CD4-positive, CD25-positive, alpha-beta regulatory T cell (primary cell): ENCODE data around the gene ABCC9. TPM values are rescaled to one million over a fixed set of nuclear protein-coding genes. Genes with fewer than 3 reads are reported as not detected.

Experiments
- ATAC-seq, 2 donors: fragments of 150-1000 bp; cut with Tn5 transposase; one replicate each; pipeline ENCODE4 v1.10.0; 2021; ENCODE audit warnings: low read depth in 2 of 2, moderate number of reproducible peaks in 2 of 2, moderate library complexity in 1 of 2
- DNase-seq, 3 donors: peaks; one replicate each; pipeline versions ENCODE4 v3.0.0 to v3.0.0-alpha.2; 2012 to 2022; ENCODE audit warnings: mixed read lengths in 1 of 3
- H3K27ac ChIP-seq: one replicate; pipeline ENCODE4 v1.7.0; 2013; ENCODE audit warnings: mild to moderate bottlenecking, low read length; ENCODE audit not compliant: insufficient read depth, poor library complexity, severe bottlenecking
- H3K27me3 ChIP-seq: one replicate; pipeline ENCODE4 v1.7.0; 2013; ENCODE audit warnings: low read length; ENCODE audit not compliant: control insufficient read depth, insufficient read depth
- H3K36me3 ChIP-seq: one replicate; pipeline ENCODE4 v1.7.0; 2013; ENCODE audit warnings: mild to moderate bottlenecking, low read length, moderate library complexity; ENCODE audit not compliant: control insufficient read depth, insufficient read depth
- H3K4me1 ChIP-seq: 2 replicates; pipeline ENCODE4 v1.7.0; 2013; ENCODE audit warnings: mild to moderate bottlenecking, low read length; ENCODE audit not compliant: insufficient read depth, control insufficient read depth, poor library complexity, severe bottlenecking
- H3K4me3 ChIP-seq: one replicate; pipeline ENCODE4 v1.7.0; 2013; ENCODE audit warnings: low read depth, mild to moderate bottlenecking, low read length, moderate library complexity
- H3K9me3 ChIP-seq, 2 experiments: 1 replicate in 1 of 2; 2 replicates in 1 of 2; pipeline ENCODE4 v1.7.0; 2013; ENCODE audit warnings: low read length in 2 of 2, mild to moderate bottlenecking in 1 of 2, moderate library complexity in 1 of 2; ENCODE audit not compliant: control insufficient read depth in 2 of 2
- H3K27ac Mint-ChIP-seq, 3 donors: one replicate each; pipeline ENCODE4 v1.8.0; 2020 to 2022; ENCODE audit warnings: mild to moderate bottlenecking in 3 of 3, mixed read lengths in 3 of 3, moderate library complexity in 2 of 3
- H3K27me3 Mint-ChIP-seq: one replicate; pipeline ENCODE4 v1.8.0; 2022; ENCODE audit warnings: mild to moderate bottlenecking, mixed read lengths
- H3K36me3 Mint-ChIP-seq: one replicate; pipeline ENCODE4 v1.8.0; 2020; ENCODE audit warnings: mixed read lengths
- H3K4me1 Mint-ChIP-seq, 4 donors: one replicate each; pipeline ENCODE4 v1.8.0; 2020 to 2022; ENCODE audit warnings: mixed read lengths in 4 of 4, mild to moderate bottlenecking in 1 of 4
- H3K4me3 Mint-ChIP-seq, 4 donors: one replicate each; pipeline ENCODE4 v1.8.0; 2020 to 2022; ENCODE audit warnings: mild to moderate bottlenecking in 4 of 4, mixed read lengths in 4 of 4, moderate library complexity in 3 of 4
- H3K9me3 Mint-ChIP-seq, 7 donors: one replicate each; pipeline ENCODE4 v1.8.0; 2020 to 2022; ENCODE audit warnings: mixed read lengths in 7 of 7, mild to moderate bottlenecking in 3 of 7, moderate library complexity in 2 of 7
- polyA plus RNA-seq, 4 donors: library from polyadenylated mRNA; unstranded; fragments of 300-500 nt; fragmentation: Illumina TruSeq; gene quantifications; one replicate each; pipeline ENCODE4 v1.2.3, GENCODE V29; 2021
- total RNA-seq: library from RNA; stranded (reverse); gene quantifications from one replicate; pipeline ENCODE4 v1.2.3, GENCODE V29; 2022

ABCC9 gene
- total and polyA plus RNA-seq, 5 donors from 2014 or later: not detected

- peaks cover 0 to 5% (median 0%) of the 10 kb centered on the region in 7 donors for H3K9me3 Mint-ChIP-seq
- H3K4me3 ChIP-seq: no peak overlapping the region
- H3K27me3 ChIP-seq: peaks cover 1% of the 10 kb centered on the region
- ATAC-seq: no peak
- no peak overlapping the region for H3K4me3 Mint-ChIP-seq
- no peaks in the 10 kb centered on the region for H3K36me3 ChIP-seq
- H3K9me3 ChIP-seq: no peaks in the 10 kb centered on the region
- no peak overlapping the region for H3K27ac Mint-ChIP-seq
- DNase-seq: no peak
- no peaks in the 10 kb centered on the region for H3K27me3 Mint-ChIP-seq
- no peaks in the 10 kb centered on the region for H3K36me3 Mint-ChIP-seq
- H3K27ac ChIP-seq: no peak overlapping the region
- peaks cover 0 to 2% (median 0%) of the 10 kb centered on the region in 4 donors for H3K4me1 Mint-ChIP-seq
- no peaks in the 10 kb centered on the region for H3K4me1 ChIP-seq
Measured at GRCh38 chr12:21980544-21980943, 39.3 kb upstream of the ABCC9 start.

GRCh38 chr12:21975293-21975692 is 34.1 kb upstream of the ABCC9 start:
- peaks cover 0 to 5% (median 0%) of the 10 kb centered on the region in 7 donors for H3K9me3 Mint-ChIP-seq
- H3K4me3 ChIP-seq: no peak overlapping the region
- ATAC-seq (no peak), DNase-seq (no peak)
- H3K4me3 Mint-ChIP-seq: no peak overlapping the region
- H3K4me1 ChIP-seq: no peaks in the 10 kb centered on the region
- H3K27me3 Mint-ChIP-seq: no peaks in the 10 kb centered on the region
- H3K4me1 Mint-ChIP-seq: peaks cover 0 to 2% (median 0%) of the 10 kb centered on the region in 4 donors
- no peaks in the 10 kb centered on the region for H3K9me3 ChIP-seq
- no peaks in the 10 kb centered on the region for H3K36me3 Mint-ChIP-seq
- H3K27me3 ChIP-seq: peaks cover 2% of the 10 kb centered on the region
- no peaks in the 10 kb centered on the region for H3K36me3 ChIP-seq
- H3K27ac Mint-ChIP-seq: no peak overlapping the region
- H3K27ac ChIP-seq: no peak overlapping the region

GRCh38 chr12:21973221-21973620 is 32.0 kb upstream of the ABCC9 start:
- no peak for ATAC-seq
- Histone ChIP-seq H3K27ac (no peak overlapping the region), H3K27me3 (peaks cover 2% of the 10 kb centered on the region), H3K4me1 (no peaks in the 10 kb centered on the region), H3K36me3 (no peaks in the 10 kb centered on the region), H3K9me3 (no peaks in the 10 kb centered on the region), H3K4me3 (no peak overlapping the region)
- Mint-ChIP-seq H3K27me3 (peaks cover 4% of the 10 kb centered on the region), H3K36me3 (no peaks in the 10 kb centered on the region), H3K27ac (no peak overlapping the region), H3K4me3 (no peak overlapping the region), H3K9me3 (peaks cover 0 to 3% (median 0%) of the 10 kb centered on the region in 7 donors), H3K4me1 (no peaks in the 10 kb centered on the region)
- no peak for DNase-seq

- H3K27ac Mint-ChIP-seq: no peak overlapping the region
- no peaks in the 10 kb centered on the region for H3K36me3 ChIP-seq
- H3K4me1 Mint-ChIP-seq: no peaks in the 10 kb centered on the region
- H3K4me3 ChIP-seq: no peak overlapping the region
- peaks cover 0 to 3% (median 0%) of the 10 kb centered on the region in 7 donors for H3K9me3 Mint-ChIP-seq
- H3K27me3 Mint-ChIP-seq: peaks cover 4% of the 10 kb centered on the region
- H3K9me3 ChIP-seq: no peaks in the 10 kb centered on the region
- H3K4me3 Mint-ChIP-seq: no peak overlapping the region
- H3K36me3 Mint-ChIP-seq: no peaks in the 10 kb centered on the region
- H3K4me1 ChIP-seq: no peaks in the 10 kb centered on the region
- ATAC-seq: no peak
- no peak overlapping the region for H3K27ac ChIP-seq
- peaks cover 2% of the 10 kb centered on the region for H3K27me3 ChIP-seq
- DNase-seq: no peak
Measured at GRCh38 chr12:21972055-21972454, 30.8 kb upstream of the ABCC9 start.

GRCh38 chr12:21971344-21971743 is 30.1 kb upstream of the ABCC9 start:
- H3K27ac Mint-ChIP-seq: no peak overlapping the region
- no peak overlapping the region for H3K4me3 ChIP-seq
- H3K4me1 ChIP-seq: no peaks in the 10 kb centered on the region
- H3K4me1 Mint-ChIP-seq: no peaks in the 10 kb centered on the region
- H3K27me3 Mint-ChIP-seq: peaks cover 4% of the 10 kb centered on the region
- ATAC-seq (no peak), DNase-seq (no peak)
- no peaks in the 10 kb centered on the region for H3K36me3 Mint-ChIP-seq
- peaks cover 2% of the 10 kb centered on the region for H3K27me3 ChIP-seq
- H3K4me3 Mint-ChIP-seq: no peak overlapping the region
- H3K36me3 ChIP-seq: no peaks in the 10 kb centered on the region
- H3K27ac ChIP-seq: no peak overlapping the region
- H3K9me3 ChIP-seq: no peaks in the 10 kb centered on the region
- H3K9me3 Mint-ChIP-seq: peaks cover 0 to 3% (median 0%) of the 10 kb centered on the region in 7 donors

- no peak overlapping the region for H3K27ac ChIP-seq
- H3K36me3 ChIP-seq: no peaks in the 10 kb centered on the region
- H3K27me3 ChIP-seq: no peaks in the 10 kb centered on the region
- Mint-ChIP-seq H3K36me3 (no peaks in the 10 kb centered on the region), H3K4me1 (no peaks in the 10 kb centered on the region), H3K9me3 (peaks cover 0 to 9% (median 3%) of the 10 kb centered on the region in 7 donors), H3K4me3 (no peak overlapping the region), H3K27me3 (peaks cover 10% of the 10 kb centered on the region), H3K27ac (no peak overlapping the region)
- DNase-seq: no peak
- H3K9me3 ChIP-seq: no peaks in the 10 kb centered on the region
- no peak overlapping the region for H3K4me3 ChIP-seq
- ATAC-seq: no peak
- H3K4me1 ChIP-seq: no peaks in the 10 kb centered on the region
Measured at GRCh38 chr12:21962821-21963220, 21.6 kb upstream of the ABCC9 start.

GRCh38 chr12:21962236-21962635 is 21.0 kb upstream of the ABCC9 start:
- DNase-seq: no peak
- peaks cover 0 to 9% (median 3%) of the 10 kb centered on the region in 7 donors for H3K9me3 Mint-ChIP-seq
- H3K4me1 Mint-ChIP-seq: no peaks in the 10 kb centered on the region
- no peaks in the 10 kb centered on the region for H3K27me3 ChIP-seq
- no peaks in the 10 kb centered on the region for H3K36me3 Mint-ChIP-seq
- no peaks in the 10 kb centered on the region for H3K36me3 ChIP-seq
- H3K27ac Mint-ChIP-seq: peak overlapping the region in 1 of 3 donors; percentile 15
- no peak for ATAC-seq
- H3K4me1 ChIP-seq: no peaks in the 10 kb centered on the region
- no peak overlapping the region for H3K4me3 ChIP-seq
- H3K9me3 ChIP-seq: no peaks in the 10 kb centered on the region
- H3K27ac ChIP-seq: no peak overlapping the region
- H3K27me3 Mint-ChIP-seq: peaks cover 10% of the 10 kb centered on the region
- no peak overlapping the region for H3K4me3 Mint-ChIP-seq

GRCh38 chr12:21950649-21951048 is 9.4 kb upstream of the ABCC9 start:
- H3K9me3 Mint-ChIP-seq: peaks cover 3 to 33% (median 11%) of the 10 kb centered on the region in 7 donors
- no peak overlapping the region for H3K4me3 Mint-ChIP-seq
- Histone ChIP-seq H3K36me3 (no peaks in the 10 kb centered on the region), H3K4me1 (no peaks in the 10 kb centered on the region), H3K4me3 (no peak overlapping the region), H3K9me3 (peaks cover 12 to 14% of the 10 kb centered on the region in 2 experiments), H3K27me3 (peaks cover 2% of the 10 kb centered on the region), H3K27ac (no peak overlapping the region)
- no peak overlapping the region for H3K27ac Mint-ChIP-seq
- H3K27me3 Mint-ChIP-seq: peaks cover 10% of the 10 kb centered on the region
- no peaks in the 10 kb centered on the region for H3K36me3 Mint-ChIP-seq
- DNase-seq: no peak
- H3K4me1 Mint-ChIP-seq: no peaks in the 10 kb centered on the region
- no peak for ATAC-seq
